SJSA1 (cell line): Measurements from ENCODE around the gene CORO6. TPM values are rescaled to one million over a fixed set of nuclear protein-coding genes. Genes with fewer than 3 reads are reported as not detected.

ENCODE experiments used
- DNase-seq, 2 experiments: peaks; one replicate each; pipeline ENCODE4 v3.0.0-alpha.2; 2015 to 2020; ENCODE audit warnings: low spot score in 2 of 2, low read depth in 1 of 2
- H3K27ac ChIP-seq: fragments of 250-450 bp; sonication (Bioruptor Pico); 2 replicates; pipeline ENCODE4 v1.5.1; 2020; ENCODE audit warnings: mild to moderate bottlenecking, moderate library complexity
- H3K27me3 ChIP-seq: fragments of 250-450 bp; sonication (Bioruptor Pico); replicated peaks from 2 replicates; pipeline ENCODE4 v1.5.1; 2020; ENCODE audit warnings: mild to moderate bottlenecking, moderate library complexity
- H3K36me3 ChIP-seq: fragments of 250-450 bp; sonication (Bioruptor Pico); 2 replicates; pipeline ENCODE4 v1.5.1; 2020; ENCODE audit warnings: mild to moderate bottlenecking
- H3K4me1 ChIP-seq: fragments of 250-450 bp; sonication (Bioruptor Pico); replicated peaks from 2 replicates; pipeline ENCODE4 v1.6.1; 2021; ENCODE audit warnings: mild to moderate bottlenecking
- H3K4me3 ChIP-seq: fragments of 250-450 bp; sonication (Bioruptor Pico); 2 replicates; pipeline ENCODE4 v1.5.1; 2020; ENCODE audit warnings: mild to moderate bottlenecking
- H3K9me3 ChIP-seq: fragments of 250-450 bp; sonication (Bioruptor Pico); replicated peaks from 2 replicates; pipeline ENCODE4 v1.5.1; 2020; ENCODE audit warnings: mild to moderate bottlenecking
- total RNA-seq: library from RNA; depleted of rRNA; stranded (reverse); fragments of >200 nt; shearing (Covaris generic); gene quantifications from 2 replicates; pipeline ENCODE4 v1.2.3, GENCODE V29; 2014

The CORO6 gene
- total RNA-seq, 1 experiment from 2014 or later = 0.45 TPM

DNA sequence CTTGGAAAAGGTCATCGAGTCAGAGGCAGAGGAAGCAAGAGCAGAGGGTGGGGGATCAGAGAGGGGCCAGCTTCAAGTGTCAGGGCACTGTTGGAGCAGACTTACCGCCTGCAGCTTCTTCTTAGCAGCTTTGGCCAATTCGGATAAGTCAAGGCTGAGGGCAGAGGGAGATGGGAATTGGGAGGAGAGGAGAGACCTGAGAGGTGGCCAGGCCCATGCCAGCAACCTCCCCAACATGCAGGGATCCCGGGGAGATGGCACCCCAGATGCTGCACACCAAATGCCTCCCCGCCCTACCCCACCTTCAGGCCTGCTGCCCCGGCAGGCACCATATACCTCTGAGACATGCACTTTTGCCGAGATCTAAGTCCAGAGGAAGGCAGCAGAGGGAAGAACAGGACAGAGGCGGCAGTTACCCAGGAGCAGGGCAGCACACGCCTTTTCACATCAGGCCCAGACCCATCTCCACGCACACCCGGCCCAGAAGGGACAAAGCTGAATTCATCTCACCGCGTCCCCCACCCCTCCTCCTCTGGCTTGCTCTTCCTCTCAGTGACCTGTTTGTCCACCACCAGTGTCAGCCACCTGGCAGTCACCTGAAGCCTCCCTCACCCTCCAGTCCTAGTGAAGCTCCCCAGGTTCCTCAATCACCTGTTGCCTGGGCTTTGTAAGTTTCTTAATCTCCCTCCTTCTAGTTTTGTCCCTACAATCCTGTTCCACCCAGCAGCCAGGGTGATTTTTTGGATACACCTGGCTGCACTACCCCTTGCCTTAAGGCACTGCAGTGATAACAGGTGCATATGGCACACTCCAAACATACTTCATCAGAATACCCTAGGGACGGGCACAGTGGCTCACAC is 43.9 kb downstream of the CORO6 start:
- no peak for DNase-seq
- Histone ChIP-seq H3K27me3 (no peaks in the 10 kb centered on the region), H3K4me3 (no peak overlapping the region), H3K9me3 (no peaks in the 10 kb centered on the region; the same call in 1 of the 2 replicates), H3K27ac (no peak overlapping the region), H3K4me1 (peaks cover 3% of the 10 kb centered on the region; the same call in 1 of the 2 replicates), H3K36me3 (peaks cover 68% of the 10 kb centered on the region)

DNA sequence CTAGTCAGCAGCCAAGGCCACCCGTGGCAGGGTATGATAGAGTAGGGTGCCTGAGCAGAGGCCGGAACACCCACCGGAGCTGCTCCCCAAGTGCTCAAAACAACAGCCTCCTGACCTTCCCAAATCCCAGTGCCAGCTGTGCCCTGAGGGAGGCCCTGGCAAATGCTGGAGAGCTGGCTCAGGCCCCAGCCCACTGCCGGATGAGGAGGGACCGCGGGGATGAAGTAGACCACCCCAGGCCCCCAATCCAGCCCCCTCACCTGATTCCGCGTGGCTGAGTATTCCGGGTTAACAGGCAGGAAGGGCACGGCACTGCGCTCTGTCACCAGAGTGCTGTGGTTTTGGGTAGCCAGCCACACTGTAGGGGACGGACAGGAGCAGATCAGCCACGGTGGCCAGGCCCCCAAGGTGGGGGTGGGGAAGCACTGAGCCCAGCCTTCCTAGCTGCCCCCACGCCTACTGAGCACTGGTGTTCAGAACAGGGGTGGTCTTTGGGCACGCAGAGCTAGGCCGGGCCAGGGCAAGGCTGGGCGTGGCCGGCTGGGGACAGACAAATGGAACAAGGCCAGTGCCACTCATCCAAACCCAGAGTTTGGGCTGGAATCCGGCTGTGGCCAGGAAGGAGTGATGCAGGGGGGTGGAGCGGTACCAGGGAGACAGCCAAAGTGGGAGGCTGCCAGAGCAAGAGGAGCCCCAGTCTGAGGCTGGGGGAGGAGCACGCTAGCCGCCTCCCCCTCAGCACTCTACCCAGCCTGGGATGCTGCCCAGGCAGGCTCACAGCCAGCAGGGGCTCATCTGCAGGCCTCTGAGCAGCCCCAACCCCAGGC is 45.1 kb downstream of the CORO6 start:
- no peak overlapping the region for H3K27ac ChIP-seq

DNA sequence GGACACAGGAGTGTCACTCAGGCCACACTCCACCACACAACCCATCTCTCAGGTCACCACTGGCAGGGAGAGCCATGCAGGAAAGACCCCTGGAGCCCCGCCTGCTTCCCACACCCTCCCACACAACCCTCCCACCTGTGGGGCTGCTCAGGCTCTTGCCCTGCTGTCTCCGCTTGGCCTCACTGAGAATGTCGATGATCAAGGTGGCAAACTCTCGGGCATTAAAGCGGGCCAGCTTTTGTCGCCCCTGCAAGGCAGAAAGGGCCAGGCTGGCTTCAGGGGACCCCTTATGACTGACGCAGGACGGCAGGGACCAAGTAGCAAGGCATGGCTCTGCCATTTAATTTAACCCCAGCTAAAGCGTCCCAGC is 45.7 kb downstream of the CORO6 start:
- Histone ChIP-seq H3K9me3 (no peaks in the 10 kb centered on the region; the same call in 1 of the 2 replicates), H3K4me3 (no peak overlapping the region), H3K27me3 (no peaks in the 10 kb centered on the region), H3K27ac (no peak overlapping the region), H3K4me1 (peaks cover 3% of the 10 kb centered on the region; the same call in 1 of the 2 replicates), H3K36me3 (peaks cover 75% of the 10 kb centered on the region)
- DNase-seq = peak in 1 of 2 experiments; percentile 35

More for the DNA sequence above, 45.1 kb downstream of the CORO6 start:
- H3K9me3 ChIP-seq = no peaks in the 10 kb centered on the region; the same call in 1 of the 2 replicates
- no peak overlapping the region for H3K4me3 ChIP-seq
- peaks cover 76% of the 10 kb centered on the region for H3K36me3 ChIP-seq
- no peaks in the 10 kb centered on the region for H3K27me3 ChIP-seq
- DNase-seq = peak in 1 of 2 experiments; percentile 37
- H3K4me1 ChIP-seq = peaks cover 3% of the 10 kb centered on the region; the same call in 1 of the 2 replicates

DNA sequence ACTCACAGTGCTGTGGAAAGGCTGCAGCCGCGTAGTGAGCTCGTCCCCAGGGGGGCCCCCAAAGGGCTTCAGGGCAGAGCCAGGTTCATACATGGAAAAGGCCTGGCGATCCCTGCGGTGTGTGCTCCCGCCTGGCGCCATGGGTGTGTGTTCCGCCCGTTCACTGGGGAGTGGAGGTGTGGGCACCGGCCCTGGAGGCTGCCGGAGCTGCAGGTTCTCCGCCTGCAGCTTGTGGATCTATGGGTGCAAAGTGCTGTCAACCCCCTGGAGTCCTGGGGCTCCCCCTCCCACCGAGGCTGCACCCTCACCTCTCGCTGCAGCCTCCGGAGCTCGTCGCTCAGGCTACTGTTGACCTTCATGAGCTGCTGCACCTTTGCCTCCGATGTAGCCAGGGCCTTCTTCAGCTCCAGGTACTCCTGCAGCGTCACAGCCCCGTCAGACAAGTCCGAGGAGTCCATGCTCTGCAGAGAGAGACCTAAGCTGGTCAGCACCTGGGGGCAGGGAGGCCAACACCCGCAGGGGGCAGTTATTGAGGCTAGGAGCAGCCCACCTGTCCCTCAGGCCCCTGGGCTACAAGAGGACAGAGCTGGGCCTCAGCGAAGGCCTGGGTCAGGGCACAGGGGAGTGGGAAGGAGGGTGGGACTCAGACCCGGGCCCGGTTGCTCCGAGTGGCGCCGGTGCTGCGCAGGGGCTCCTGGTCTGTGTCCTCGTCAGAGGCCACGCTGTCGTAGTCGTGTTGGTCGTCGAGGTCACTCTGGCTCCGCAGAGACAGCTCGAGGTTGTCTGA is 46.3 kb downstream of the CORO6 start:
- peaks cover 3% of the 10 kb centered on the region; the same call in 1 of the 2 replicates for H3K4me1 ChIP-seq
- H3K9me3 ChIP-seq = no peaks in the 10 kb centered on the region; the same call in 1 of the 2 replicates
- H3K27me3 ChIP-seq = no peaks in the 10 kb centered on the region
- H3K36me3 ChIP-seq = peaks cover 76% of the 10 kb centered on the region
- peak in 1 of 2 experiments; percentile 37 for DNase-seq
- no peak overlapping the region for H3K27ac ChIP-seq
- H3K4me3 ChIP-seq = no peak overlapping the region

DNA sequence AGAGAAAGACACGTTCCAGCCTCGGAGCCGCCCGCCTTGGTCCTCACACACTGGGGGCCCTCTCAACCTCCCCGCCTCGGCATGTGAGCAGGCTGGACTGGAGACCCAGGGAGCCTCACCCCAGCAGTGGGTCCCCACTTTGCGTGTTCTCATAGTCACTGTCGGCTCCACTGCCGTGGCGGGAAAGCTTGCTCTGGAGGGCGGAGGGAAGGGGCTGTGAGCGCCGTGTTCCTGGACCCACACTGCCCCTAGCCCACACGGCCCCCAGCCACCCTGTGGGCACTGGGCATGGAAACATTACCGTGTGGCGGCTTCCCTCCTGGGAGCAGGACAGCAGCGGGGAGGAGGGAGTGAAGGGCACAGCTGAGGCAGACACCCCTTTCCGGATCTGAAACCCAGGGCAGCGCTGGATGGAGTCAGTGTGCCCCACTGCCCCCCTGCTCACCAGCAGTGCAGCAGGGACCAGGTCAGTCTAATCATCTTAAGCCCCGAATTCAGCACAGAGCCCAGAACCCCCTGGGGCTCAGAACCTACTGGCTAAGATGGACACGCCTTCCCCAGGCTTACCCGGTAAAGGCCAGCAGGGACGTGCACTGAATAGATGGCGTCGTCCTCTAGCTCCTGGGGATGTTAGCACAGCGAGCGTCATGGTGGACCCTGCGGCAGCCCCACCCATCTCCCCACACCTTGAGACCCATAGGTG is 47.0 kb downstream of the CORO6 start:
- H3K4me1 ChIP-seq = peaks cover 3% of the 10 kb centered on the region; the same call in 1 of the 2 replicates
- no peaks in the 10 kb centered on the region for H3K27me3 ChIP-seq
- H3K4me3 ChIP-seq = no peak overlapping the region
- H3K27ac ChIP-seq = no peak overlapping the region
- H3K9me3 ChIP-seq = no peaks in the 10 kb centered on the region; the same call in 1 of the 2 replicates
- DNase-seq = peak in 1 of 2 experiments; percentile 33
- H3K36me3 ChIP-seq = peaks cover 73% of the 10 kb centered on the region

DNA sequence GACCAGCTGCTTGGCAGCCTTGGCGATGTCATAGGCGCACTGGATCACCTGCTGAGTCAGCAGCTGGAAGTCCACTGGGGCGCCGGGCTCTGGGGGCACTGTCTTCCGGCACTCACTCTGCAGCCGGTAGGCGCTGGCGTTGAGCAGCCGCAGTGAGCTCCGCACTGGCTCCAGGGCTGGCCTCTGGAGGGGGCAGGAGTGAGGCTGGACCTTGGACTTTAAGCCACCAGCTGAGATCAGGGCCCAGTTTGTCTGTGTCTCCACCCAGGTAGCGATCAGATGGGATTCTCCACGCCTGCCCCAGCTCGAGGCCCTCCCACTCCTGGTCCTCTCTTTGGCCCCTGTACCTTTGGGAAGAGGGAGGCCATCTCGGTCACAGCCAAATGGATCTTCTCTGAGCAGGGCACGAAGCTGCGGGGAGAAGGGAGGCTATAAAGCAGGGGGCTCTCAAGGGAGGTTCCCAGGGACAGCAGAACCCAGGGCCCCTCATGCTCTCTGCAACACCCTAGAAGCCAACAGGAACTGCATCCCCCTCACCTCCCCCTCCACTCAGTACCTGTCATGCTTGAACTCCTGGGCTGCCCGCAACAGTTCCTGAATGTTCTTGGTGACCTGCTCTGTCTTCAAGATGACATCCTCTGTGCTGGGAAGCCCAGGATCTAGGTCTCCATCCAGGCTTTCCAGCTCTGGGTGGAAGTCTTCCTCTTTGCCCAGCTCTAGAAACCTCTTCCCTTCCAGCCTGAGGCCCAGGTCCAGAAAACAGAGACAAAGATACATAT is 47.8 kb downstream of the CORO6 start:
- Histone ChIP-seq H3K4me3 (no peak overlapping the region), H3K4me1 (no peaks in the 10 kb centered on the region; the same call in 1 of the 2 replicates), H3K27me3 (no peaks in the 10 kb centered on the region), H3K36me3 (peaks cover 68% of the 10 kb centered on the region), H3K27ac (no peak overlapping the region), H3K9me3 (no peaks in the 10 kb centered on the region)
- peak in 1 of 2 experiments; percentile 38 for DNase-seq

- Histone ChIP-seq H3K27me3 (no peaks in the 10 kb centered on the region), H3K4me1 (peaks cover 5% of the 10 kb centered on the region), H3K27ac (no peak overlapping the region), H3K36me3 (peaks cover 69% of the 10 kb centered on the region), H3K9me3 (no peaks in the 10 kb centered on the region), H3K4me3 (no peak overlapping the region)
- no peak for DNase-seq
Measured at GRCh38 chr17:29573871-29574731, 48.6 kb downstream of the CORO6 start.

DNA sequence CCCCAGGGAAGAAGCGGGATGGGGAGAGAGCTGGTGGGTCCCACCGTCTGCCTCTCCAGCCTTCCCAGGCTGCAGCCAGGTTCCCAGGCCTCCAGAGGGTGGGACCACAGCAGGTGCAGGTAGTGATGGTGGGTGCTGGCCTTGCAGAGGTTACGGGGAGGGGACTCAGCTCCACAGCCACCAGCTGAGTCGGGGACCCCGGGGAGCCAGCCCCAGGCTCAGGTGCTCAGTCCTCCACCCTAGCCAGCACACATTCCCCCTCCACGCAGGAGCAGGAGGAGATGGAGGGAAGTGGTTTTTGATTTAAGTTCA is 49.2 kb downstream of the CORO6 start:
- Histone ChIP-seq H3K9me3 (no peaks in the 10 kb centered on the region), H3K27me3 (no peaks in the 10 kb centered on the region), H3K4me1 (peaks cover 9% of the 10 kb centered on the region), H3K4me3 (no peak overlapping the region), H3K36me3 (peaks cover 74% of the 10 kb centered on the region), H3K27ac (no peak overlapping the region)
- no peak for DNase-seq

- Histone ChIP-seq H3K4me1 (peaks cover 12% of the 10 kb centered on the region), H3K27ac (no peak overlapping the region), H3K9me3 (no peaks in the 10 kb centered on the region), H3K36me3 (peaks cover 69% of the 10 kb centered on the region), H3K27me3 (no peaks in the 10 kb centered on the region), H3K4me3 (no peak overlapping the region)
- DNase-seq = peak in 1 of 2 experiments; percentile 39
Measured at GRCh38 chr17:29572691-29573557, 49.8 kb downstream of the CORO6 start.

DNA sequence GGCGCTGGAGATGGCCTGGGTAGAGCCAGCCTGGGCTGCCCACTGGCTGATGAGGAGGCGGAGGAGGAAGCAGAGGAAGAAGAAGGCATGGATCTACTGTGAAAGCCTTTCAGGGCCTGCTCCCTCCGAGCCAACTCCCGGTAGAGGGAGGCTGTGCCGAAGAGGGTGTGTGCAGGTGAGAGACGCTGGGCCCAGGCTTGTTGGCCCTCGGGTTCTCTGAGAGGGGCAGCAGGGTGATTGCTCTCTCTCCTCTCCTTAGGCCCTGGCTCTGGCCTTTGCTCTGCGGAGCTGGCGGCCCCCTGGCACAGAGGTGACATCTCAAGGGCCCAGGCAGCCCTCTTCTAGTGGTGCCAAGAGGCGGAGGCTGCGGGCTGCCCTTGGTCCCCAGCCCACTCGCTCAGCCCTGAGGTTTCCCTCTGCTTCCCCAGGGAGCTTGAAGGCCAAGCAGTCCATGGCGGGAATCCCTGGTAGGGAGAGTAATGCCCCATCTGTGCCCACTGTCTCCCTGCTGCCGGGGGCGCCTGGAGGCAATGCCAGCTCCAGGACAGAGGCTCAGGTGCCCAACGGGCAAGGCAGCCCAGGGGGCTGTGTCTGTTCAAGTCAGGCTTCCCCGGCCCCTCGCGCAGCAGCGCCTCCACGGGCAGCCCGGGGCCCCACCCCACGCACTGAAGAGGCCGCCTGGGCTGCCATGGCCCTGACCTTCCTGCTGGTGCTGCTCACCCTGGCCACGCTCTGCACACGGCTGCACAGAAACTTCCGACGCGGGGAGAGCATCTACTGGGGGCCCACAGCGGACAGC is 50.6 kb downstream of the CORO6 start:
- no peaks in the 10 kb centered on the region for H3K9me3 ChIP-seq
- DNase-seq = no peak
- H3K27ac ChIP-seq = no peak overlapping the region
- H3K36me3 ChIP-seq = peaks cover 60% of the 10 kb centered on the region
- H3K4me1 ChIP-seq = peaks cover 20% of the 10 kb centered on the region
- no peaks in the 10 kb centered on the region for H3K27me3 ChIP-seq
- H3K4me3 ChIP-seq = no peak overlapping the region
